HK-2 (cell line): ENCODE results near the gene OAS2.
"Not testable (repeated sequence)": the region's sequence is repeated elsewhere in the genome, so short reads cannot be mapped to it uniquely, and the experiment has no call there.

Experiments used
- DNase-seq: peaks from one replicate; pipeline ENCODE4 v3.0.0-alpha.2; 2018; ENCODE audit not compliant: unreplicated experiment

The OAS2 gene

DNA sequence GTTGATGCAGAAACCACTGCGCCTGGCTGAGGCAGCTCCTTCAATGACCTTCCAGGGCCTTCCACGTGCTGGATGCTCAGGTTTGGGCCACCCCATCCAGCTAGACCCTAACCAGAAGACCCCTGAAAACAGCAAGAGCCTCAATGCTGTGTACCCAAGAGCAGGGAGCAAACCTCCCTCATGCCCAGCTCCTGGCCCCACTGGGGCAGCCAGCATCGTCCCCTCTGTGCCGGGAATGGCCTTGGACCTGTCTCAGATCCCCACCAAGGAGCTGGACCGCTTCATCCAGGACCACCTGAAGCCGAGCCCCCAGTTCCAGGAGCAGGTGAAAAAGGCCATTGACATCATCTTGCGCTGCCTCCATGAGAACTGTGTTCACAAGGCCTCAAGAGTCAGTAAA, 29.5 kb upstream of the OAS2 start:
- no peak for DNase-seq

DNA sequence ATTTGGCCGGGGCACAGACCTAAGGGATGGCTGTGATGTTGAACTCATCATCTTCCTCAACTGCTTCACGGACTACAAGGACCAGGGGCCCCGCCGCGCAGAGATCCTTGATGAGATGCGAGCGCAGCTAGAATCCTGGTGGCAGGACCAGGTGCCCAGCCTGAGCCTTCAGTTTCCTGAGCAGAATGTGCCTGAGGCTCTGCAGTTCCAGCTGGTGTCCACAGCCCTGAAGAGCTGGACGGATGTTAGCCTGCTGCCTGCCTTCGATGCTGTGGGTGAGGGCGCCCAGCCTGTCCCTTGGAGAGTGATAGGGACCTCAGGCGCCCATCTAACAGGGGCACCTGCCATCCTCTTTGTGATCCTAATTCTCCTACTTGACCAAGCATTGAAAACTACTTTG, 27.6 kb upstream of the OAS2 start:
- DNase-seq: no peak

DNA sequence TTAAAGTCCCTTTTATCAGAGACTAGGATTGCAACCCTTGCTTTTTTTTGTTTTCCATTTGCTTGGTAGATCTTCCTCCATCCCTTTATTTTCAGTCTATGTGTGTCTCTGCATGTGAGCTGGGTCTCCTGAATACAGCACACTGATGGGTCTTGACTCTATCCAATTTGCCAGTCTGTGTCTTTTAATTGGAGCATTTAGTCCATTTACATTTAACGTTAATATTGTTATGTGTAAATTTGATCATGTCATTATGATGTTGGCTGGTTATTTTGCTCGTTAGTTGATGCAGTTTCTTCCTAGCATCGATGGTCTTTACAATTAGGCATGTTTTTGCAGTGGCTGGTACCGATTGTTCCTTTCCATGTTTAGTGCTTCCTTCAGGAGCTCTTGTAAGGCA, 21.2 kb upstream of the OAS2 start:
- DNase-seq: not testable (repeated sequence)

DNA sequence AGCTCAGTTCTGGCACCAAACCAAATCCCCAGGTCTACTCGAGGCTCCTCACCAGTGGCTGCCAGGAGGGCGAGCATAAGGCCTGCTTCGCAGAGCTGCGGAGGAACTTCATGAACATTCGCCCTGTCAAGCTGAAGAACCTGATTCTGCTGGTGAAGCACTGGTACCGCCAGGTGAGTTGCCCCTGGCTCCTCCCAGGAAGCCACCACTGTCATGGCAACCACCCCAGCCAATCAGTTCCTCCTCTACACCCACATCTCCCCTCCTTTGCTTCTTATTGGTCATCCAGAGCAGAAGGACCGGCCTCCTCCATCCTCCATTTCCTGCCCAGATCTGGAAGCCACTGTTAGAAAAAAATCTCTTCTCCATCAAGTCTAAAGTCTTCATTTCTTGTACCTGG, 17.2 kb upstream of the OAS2 start:
- no peak for DNase-seq

DNA sequence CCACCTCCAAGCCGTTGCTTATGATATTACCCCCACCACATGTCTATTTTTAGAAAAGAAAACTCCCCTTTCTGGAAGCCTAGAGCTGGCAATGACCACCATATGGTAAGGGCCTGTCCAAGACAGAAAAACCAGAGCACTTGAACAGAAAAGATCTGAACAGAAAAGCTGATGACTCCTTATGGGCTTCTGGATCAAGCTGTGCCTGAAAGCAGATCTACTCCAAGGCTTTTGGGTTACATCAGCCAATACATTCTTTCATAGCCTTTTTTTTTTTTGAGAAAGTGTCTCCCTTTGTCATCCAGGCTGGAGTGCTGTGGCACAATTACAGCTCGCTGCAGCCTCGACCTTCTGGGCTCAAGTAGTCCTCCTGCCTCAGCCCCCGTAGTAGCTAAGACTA, 16.8 kb upstream of the OAS2 start:
- no peak for DNase-seq

DNA sequence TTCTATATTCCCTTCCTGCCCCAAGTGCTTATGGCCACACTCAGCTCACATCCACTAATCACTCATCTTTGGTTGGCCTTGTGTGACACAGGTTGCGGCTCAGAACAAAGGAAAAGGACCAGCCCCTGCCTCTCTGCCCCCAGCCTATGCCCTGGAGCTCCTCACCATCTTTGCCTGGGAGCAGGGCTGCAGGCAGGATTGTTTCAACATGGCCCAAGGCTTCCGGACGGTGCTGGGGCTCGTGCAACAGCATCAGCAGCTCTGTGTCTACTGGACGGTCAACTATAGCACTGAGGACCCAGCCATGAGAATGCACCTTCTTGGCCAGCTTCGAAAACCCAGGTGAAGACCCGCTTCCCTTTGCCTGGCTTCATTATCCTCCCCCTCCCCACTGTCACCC, 15.8 kb upstream of the OAS2 start:
- DNase-seq: no peak

DNA sequence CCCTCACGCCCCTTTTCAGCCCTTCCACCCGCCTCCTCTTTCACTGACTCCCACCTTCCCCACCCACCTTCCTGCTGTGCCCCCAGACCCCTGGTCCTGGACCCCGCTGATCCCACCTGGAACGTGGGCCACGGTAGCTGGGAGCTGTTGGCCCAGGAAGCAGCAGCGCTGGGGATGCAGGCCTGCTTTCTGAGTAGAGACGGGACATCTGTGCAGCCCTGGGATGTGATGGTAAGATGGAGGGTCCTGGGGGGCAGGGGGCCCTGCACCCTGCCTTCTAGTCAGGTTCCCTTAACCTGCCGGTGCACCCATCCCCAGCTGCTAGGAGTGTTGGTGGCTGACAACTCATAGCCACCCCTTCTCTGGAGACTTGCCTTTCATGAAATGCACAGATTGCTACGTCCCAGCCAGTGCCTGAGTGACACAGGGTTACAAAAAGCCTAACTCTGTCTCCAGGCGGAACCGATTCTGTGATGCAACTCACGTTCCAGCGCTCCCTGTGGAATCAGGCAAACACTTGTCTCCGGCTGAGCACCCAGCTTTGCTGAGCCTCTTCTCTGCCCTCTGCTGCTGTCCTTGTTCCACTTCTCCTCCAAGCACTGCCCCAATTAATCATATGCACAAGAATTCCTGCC, 15.0 kb upstream of the OAS2 start:
- DNase-seq: no peak

DNA sequence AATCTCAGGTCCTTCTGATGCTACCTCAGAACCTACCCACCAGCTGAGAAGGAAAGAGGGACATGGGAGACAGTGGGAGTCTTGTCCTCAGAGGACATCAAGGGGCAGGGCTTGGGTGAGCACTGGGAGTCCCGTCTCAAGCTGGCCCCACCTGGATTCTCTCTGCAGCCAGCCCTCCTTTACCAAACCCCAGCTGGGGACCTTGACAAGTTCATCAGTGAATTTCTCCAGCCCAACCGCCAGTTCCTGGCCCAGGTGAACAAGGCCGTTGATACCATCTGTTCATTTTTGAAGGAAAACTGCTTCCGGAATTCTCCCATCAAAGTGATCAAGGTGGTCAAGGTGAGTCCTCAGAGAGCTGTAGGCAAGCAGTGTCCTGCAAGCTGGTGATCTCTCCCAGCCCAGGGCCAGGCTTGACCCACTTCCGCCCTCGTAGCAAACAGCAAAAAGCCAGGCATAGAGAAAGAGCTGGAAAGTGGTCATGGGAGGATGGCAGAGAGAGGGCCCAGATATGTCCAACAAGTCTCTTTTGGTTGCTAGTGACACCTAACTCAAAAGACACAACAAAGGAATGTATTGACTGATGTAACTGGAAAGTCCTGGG, 14.2 kb upstream of the OAS2 start:
- DNase-seq: no peak

DNA sequence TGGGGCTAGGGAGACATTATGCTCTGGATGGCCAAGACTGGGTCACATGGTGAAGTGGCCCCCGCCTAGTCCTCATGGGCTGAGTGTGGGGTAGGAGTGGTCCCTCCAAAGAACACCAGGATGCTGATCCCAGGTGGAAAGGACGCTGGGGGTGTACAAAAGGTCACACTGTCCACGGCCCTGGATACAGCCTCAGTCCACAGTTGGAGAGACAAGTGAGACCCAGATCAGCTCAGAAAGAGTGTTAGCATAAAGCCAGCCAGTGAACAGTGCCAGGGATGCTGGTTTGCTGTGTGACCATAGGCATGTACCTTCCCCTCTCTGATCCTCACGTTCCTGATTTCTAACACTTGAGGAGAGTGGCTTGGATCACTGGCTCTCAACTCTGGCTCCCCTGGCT, 13.4 kb upstream of the OAS2 start:
- no peak for DNase-seq

DNA sequence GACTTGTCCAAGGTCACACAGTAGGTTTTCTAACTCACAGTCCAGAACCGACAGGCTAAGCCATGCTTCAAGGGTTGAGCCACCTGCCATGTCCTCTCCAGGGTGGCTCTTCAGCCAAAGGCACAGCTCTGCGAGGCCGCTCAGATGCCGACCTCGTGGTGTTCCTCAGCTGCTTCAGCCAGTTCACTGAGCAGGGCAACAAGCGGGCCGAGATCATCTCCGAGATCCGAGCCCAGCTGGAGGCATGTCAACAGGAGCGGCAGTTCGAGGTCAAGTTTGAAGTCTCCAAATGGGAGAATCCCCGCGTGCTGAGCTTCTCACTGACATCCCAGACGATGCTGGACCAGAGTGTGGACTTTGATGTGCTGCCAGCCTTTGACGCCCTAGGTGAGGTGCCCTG, 12.7 kb upstream of the OAS2 start:
- DNase-seq: no peak

DNA sequence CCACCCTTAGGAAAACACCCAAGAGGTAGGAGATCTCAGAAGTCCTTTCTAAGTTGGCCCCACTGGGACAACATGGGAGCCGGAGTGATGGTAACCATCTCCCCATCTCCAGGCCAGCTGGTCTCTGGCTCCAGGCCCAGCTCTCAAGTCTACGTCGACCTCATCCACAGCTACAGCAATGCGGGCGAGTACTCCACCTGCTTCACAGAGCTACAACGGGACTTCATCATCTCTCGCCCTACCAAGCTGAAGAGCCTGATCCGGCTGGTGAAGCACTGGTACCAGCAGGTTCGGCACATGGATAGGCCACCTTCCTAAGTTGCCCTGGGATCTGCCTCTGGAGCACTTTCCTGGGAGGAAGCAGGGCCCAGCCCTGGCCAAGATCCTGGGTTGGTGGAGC, 11.0 kb upstream of the OAS2 start:
- no peak for DNase-seq

DNA sequence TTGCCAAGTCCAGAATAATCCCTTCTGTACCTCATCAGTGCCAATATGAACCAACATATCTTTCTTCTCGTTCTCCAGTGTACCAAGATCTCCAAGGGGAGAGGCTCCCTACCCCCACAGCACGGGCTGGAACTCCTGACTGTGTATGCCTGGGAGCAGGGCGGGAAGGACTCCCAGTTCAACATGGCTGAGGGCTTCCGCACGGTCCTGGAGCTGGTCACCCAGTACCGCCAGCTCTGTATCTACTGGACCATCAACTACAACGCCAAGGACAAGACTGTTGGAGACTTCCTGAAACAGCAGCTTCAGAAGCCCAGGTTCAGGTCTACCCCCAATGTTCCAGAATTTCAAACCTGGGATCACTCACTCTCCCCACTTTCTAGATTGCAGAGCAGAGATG, 10.5 kb upstream of the OAS2 start:
- no peak for DNase-seq

DNA sequence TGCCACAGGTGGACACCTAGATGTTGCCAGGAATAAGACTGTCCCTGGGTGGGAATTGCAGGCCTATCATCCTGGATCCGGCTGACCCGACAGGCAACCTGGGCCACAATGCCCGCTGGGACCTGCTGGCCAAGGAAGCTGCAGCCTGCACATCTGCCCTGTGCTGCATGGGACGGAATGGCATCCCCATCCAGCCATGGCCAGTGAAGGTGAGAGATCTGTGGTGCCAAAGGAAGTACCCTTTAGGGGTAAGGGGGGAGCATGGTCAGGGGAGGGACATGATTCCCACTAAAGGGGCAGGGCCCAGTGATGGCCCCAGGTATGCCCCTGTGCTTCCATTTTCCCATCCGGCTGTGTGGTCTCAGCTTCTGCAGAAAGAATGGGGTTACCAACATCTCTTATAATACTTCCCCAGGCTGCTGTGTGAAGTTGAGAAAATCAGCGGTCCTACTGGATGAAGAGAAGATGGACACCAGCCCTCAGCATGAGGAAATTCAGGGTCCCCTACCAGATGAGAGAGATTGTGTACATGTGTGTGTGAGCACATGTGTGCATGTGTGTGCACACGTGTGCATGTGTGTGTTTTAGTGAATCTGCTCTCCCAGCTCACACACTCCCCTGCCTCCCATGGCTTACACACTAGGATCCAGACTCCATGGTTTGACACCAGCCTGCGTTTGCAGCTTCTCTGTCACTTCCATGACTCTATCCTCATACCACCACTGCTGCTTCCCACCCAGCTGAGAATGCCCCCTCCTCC, 8.6 kb upstream of the OAS2 start:
- DNase-seq: no peak

DNA sequence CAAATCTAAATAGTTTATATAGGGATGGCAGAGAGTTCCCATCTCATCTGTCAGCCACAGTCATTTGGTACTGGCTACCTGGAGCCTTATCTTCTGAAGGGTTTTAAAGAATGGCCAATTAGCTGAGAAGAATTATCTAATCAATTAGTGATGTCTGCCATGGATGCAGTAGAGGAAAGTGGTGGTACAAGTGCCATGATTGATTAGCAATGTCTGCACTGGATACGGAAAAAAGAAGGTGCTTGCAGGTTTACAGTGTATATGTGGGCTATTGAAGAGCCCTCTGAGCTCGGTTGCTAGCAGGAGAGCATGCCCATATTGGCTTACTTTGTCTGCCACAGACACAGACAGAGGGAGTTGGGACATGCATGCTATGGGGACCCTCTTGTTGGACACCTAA, 7.9 kb upstream of the OAS2 start:
- no peak for DNase-seq

DNA sequence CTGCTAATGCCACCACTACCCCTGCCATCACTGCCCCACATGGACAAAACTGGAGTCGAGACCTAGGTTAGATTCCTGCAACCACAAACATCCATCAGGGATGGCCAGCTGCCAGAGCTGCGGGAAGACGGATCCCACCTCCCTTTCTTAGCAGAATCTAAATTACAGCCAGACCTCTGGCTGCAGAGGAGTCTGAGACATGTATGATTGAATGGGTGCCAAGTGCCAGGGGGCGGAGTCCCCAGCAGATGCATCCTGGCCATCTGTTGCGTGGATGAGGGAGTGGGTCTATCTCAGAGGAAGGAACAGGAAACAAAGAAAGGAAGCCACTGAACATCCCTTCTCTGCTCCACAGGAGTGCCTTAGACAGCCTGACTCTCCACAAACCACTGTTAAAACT, 7.1 kb upstream of the OAS2 start:
- no peak for DNase-seq

DNA sequence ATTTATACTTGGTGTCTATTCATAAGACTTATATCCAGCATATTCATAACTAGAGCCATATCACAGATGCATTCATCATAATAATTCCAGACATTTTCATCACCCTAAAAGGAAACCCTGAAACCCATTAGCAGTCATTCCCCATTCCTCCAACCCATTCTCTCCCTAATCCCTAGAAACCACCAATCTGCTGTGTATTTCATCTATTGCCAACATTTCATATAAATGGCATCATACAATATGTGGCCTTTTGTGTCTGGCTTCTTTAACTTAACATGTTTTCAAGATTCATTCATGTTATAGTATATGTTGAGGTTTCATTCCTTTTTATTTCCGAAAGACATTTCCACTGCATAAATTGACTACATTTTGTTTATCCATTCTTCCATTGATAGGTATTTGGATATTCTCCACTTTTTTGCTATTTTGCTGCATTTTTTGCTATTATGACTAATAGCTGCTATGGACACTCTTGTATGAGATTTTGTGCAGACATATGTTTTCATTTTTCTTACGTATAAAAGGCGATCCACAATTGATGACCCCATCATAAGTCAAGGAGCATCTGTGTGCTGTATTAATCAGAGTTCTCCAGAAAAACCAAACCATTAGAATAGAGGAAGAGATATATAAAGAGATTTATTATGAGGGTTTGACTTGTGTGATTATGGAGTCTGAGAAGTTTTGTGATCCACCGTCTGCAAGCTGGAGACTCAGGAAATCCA, 5.1 kb upstream of the OAS2 start:
- DNase-seq: no peak

DNA sequence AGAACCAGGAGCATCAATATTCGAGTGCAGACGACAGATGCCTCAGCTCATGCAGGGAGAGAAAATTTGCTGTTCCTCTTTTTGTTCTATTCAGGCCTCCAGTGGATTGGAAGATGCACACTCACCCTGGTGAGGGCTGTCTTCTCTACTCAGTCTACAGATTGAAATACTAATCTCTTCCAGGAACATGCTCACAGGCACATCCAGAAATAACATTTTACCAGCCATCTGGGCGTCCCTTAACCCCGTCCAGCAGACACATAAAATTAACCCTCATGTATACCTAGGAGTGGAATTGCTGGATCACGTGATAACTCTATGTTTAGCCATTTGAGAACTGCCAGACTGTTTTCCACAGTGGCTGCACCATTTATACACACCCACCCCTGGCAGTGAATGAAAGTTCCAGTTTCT, 4.5 kb upstream of the OAS2 start:
- no peak for DNase-seq

DNA sequence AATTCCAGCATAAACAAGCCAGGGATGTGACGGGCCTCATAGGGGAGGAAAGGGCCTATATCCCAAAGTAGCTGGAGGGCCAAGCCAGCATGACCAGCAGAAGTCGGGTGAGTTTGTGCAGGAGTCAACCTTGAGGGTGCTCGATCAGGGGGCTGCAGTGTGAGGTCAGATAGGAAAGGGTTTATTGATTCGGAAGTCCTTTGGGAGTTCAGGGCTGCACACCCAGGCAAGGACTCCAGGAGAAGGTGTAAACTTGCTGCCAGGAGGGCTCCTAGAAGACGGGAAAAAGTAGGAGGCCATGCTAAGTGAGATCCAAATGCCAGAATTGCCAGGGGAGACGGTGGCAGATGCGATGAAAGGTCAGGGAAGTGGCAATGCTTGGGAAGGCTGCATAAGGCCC, 3.4 kb upstream of the OAS2 start:
- DNase-seq: no peak

DNA sequence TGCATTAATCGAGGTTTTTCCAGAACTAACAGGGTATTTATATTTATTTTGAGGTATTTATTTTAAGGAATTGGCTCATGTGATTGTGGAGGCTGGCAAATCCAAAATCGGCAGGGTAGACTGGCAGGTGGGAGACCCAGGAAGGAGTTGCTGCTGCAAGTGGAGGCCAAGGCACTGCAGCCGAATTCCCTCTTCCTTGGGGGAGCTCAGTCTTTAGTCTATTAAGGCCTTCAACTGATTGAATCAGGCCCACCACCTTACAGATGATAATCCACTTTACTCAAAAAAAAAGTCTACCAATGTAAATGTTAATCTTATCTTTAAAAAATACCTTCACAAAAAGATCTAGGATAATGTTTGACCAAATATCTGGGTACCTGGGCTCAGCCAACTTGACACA, 1.2 kb upstream of the OAS2 start:
- DNase-seq: no peak

DNA sequence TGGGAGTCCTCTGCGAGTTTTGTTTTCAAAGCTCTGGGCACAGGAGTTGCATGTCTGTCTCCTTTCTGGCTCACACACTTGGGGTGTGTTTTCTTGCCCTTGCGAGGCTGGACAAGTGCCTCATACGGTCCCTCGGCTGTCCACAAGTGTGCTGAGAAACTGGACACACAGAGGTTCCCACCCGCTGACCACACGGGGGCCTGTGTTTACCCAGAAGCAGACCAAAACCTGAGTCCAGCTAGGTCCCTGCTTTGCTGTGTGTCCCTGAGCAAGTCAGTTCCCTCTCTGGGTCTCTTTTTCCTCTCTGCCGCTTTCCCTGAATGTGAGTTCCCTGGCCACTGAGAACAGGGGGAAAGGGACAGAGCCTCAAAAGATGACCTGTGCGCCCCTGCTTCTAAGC, 678 bp upstream of the OAS2 start:
- no peak for DNase-seq

DNA sequence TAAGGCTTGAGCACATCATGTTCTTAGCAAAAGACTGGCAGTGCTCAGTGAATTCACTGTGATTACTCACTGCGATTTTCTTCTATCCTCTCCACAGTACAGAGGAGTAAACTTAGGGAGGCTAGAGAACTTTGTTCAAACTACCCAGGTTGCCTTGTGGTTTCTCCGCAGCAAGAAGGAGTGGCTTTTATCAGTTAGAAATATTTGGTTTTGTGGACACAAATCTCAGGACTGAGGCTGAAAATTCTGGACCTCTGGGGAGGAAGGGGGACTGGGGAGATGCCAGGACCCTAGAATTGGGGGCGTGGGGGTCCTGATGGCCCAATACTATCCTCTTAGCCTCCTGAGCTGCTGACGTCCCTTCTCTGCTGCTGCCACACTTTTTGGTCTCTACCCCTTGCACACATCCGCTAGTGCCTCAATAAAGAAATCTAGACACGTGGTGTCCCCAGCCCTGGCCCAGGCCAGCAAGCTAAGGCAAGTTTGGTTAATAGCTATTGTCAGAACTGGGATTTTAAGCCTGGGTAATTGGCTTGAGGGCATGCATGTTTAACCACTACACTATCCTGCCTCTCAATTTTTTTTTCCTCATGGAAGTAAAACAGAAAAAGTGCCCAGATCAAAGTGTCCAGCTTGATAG, 842 bp downstream of the OAS2 start:
- no peak for DNase-seq

DNA sequence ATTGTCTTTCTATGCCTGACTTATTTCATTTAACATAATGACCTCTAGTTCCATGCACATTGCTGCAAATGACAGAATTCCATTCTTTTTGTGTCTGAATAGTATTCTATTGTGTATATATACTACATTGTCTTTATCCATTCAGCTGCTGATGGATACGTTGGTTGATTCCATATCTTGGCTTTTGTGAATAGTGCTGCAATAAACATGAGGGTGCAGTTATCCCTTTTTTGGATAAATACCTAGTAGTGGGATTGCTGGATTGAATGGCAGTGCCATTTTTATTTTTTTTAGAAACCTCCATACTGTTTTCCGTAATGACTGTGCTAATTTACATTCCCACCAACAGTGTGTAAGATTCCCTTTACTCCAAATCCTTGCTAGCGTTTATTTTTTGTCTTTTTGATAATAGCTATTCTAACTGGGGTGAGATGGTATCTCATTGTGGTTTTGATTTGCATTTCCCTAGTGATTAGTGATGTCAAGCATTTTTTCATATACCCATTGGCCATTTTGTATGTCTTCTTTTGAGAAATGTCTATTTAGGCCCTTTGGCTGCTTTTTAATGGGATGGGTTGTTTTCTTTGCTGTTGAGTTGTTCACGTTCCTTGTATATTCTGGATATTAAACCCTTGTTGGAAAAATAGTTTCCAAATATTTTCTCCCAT, 2.3 kb downstream of the OAS2 start:
- DNase-seq: no peak
